GM12875 (cell line): ENCODE results near the gene LMBRD1.

Experiments used
- H3K4me3 ChIP-seq: one replicate; pipeline ENCODE4 v1.5.1; 2011; ENCODE audit warnings: low read depth, low read length, control low read depth
- TF ChIP-seq, protein P1 (sequence below): IDR thresholded peaks from 2 replicates; pipeline ENCODE4 v1.5.1; 2011; ENCODE audit warnings: low read depth, mild to moderate bottlenecking, control low read depth, inconsistent platforms, low read length, moderate library complexity, borderline replicate concordance; ENCODE audit not compliant: insufficient read depth

The LMBRD1 gene

DNA sequence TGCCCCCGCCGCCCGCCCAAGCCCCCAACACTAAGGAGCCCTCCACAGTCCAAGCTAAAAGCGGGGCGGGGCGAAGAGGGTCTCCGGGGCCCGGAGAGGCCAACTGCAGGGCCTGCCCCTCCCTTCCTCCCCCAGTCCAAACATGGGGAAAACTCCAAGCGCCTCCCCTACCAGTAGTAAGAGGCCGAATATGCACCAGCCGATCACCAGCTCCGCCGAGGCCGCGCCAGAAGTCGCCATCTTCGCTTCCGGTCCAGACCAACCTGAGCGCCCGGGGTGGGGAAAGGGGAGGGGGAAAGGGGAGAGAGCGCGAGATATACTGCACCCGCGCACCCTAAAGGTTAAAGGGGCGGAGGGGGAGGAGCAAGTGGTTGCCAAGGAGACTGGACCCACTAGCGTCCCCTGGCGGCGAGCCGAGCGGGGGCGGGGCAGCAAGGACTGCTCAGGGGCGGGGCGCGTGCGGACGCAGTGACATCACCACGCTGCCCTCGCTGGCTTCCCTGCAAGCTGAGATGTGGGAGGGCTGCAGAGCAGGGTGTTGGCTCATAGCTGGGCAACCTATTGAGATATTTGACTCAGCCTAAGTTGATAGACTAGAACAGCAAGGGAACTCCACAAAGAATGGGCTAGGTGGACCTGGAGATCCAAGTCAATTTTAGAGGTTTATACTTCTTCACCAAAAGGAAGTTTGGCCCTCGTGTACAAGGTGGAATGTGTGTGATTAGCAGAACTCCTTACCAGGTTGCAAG, at the start of gene LMBRD1:
LMBRD1 (minus strand) TSS at position 369 of the 749 bp plus-strand sequence; CDS start at position 240, 129 bp downstream.
- peak within 1 kb of the TSS; percentile 89 for H3K4me3 ChIP-seq
- TF ChIP-seq, protein P1, sequence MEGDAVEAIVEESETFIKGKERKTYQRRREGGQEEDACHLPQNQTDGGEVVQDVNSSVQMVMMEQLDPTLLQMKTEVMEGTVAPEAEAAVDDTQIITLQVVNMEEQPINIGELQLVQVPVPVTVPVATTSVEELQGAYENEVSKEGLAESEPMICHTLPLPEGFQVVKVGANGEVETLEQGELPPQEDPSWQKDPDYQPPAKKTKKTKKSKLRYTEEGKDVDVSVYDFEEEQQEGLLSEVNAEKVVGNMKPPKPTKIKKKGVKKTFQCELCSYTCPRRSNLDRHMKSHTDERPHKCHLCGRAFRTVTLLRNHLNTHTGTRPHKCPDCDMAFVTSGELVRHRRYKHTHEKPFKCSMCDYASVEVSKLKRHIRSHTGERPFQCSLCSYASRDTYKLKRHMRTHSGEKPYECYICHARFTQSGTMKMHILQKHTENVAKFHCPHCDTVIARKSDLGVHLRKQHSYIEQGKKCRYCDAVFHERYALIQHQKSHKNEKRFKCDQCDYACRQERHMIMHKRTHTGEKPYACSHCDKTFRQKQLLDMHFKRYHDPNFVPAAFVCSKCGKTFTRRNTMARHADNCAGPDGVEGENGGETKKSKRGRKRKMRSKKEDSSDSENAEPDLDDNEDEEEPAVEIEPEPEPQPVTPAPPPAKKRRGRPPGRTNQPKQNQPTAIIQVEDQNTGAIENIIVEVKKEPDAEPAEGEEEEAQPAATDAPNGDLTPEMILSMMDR: peak; percentile 100

DNA sequence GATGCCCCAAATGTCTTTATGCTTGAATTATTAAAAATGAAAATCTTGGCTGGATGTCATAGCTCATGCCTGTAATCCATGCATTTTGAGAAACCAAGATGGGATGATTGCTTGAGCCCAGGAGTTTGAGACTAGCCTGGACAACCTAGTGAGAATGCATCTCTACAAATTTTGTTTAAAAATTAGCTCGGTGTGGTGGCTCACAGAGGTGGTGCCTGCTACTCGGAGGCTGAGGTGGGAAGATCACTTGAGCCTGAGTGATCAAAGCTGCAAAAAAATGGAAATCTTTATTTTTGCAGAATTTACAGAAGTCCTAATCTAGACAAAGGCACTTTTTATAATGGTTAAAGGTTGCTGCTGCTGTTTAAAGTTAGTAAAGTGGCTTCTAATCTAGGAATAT, 49.5 kb upstream of the LMBRD1 start:
- TF ChIP-seq, protein P1: no peak
- H3K4me3 ChIP-seq: no peak overlapping the region

DNA sequence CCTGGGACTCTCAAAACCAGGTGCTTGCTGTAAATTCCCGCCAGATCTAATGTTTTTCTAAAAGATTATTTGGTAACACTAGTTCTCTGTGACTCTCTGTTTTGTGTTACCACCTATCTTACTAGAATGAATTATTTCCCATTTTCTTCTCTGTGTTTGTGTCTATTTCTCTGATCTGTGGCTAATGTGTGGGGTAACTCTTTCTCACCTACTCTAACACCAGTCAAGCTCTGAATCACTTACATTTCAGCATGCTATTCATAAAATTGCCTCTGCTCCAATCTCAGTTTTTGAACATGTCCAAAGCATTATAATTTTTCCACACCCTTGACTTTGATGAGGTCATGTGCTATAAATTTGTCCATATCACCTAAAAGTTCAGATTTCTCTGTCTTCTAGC, 46.4 kb upstream of the LMBRD1 start:
- no peak overlapping the region for H3K4me3 ChIP-seq
- TF ChIP-seq, protein P1: no peak

DNA sequence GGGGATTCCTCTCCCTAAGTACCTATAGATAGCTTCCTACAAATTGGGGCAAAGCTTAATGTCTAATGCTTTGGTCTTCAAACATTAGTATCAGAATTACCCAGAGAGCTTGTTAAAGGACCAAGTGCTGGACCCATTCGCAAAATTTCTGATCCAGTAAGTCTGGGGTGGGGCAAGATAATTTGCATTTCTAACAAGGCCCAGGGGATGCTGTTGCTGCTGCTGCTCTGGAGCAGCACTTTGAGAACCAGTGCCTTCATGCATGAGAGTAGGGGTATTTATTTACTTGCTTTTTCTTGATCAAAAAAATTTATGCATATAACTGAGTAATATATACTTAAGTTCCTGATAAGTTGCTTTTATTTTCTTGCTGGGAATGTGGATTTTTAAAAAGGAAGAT, 45.1 kb upstream of the LMBRD1 start:
- no peak overlapping the region for H3K4me3 ChIP-seq
- TF ChIP-seq, protein P1: no peak

DNA sequence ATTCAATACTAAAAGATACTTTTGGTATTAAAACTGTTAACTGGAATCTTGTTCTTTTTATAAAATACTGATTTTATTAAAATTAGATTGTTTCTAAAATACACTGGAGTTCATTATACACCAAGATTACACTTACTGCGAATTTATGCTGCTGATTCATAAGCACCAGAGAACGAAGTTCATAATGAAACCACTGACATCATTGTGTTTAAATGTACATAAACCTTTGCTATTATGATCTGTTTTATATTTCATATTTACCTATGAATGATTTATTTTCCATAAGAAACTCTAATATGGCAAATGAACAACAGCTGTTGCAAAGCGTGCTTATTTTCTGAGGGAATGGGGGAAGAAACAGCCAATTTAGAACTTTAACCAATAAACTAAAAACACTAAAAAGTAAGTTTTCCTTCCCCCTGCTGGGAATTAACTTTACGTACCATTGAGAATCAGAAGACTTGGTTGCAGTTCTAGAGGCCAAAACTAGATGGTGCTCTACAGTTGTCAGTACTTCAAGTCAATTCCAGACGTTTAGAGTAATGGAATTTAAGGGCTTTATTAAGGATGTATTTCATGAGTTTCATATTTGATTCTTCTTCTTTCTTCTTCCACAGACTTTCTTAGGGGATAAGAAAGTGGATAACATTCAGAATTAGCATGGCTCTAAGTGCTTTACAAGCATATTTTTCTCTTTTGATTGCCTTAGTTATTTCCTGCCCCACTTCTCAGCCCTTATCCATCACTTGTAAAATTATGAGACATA, 38.8 kb upstream of the LMBRD1 start:
- TF ChIP-seq, protein P1: peak; percentile 63; the same call in 1 of the 2 replicates
- no peak overlapping the region for H3K4me3 ChIP-seq

DNA sequence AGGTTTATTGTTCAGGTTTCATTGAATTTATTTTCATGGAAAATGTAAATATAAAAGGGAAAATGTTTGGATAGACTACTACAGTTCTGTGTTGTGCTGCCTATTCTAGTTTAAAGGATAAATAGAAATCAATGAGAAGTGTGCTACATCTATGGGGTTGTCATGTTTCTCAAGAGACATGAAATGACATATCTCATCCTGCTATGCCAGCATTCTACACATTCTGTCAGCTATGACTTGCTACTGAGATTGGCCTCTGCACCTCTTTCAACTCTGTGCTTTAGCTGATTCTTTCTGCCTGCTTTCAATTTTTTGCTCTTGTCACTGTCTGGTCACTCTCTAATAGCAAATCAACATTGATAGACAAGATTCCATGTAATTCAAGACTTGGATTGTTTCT, 35.7 kb upstream of the LMBRD1 start:
- TF ChIP-seq, protein P1: no peak
- no peak overlapping the region for H3K4me3 ChIP-seq
